Astrocyte (in vitro differentiated cells and primary cell): Measurements from ENCODE around the gene CCDC92B. TPM values are rescaled to one million over a fixed set of nuclear protein-coding genes. Genes with fewer than 3 reads are reported as not detected.

Source experiments
- DNase-seq: peaks from one replicate; pipeline ENCODE4 v3.0.0-alpha.2; 2010; ENCODE audit warnings: low read depth
- FAIRE-seq: peaks from 2 replicates; lab custom pipeline; 2011; peaks lifted over from hg19 to GRCh38; lab: Jason Lieb, UNC
- H2AFZ ChIP-seq: 2 replicates; pipeline ENCODE4 v1.6.0; 2012; ENCODE audit warnings: low read depth, low read length, inconsistent platforms
- H3K27ac ChIP-seq: 2 replicates; pipeline ENCODE4 v1.5.1; 2011; ENCODE audit warnings: low read depth, low read length, inconsistent platforms
- H3K27me3 ChIP-seq: 2 replicates; pipeline ENCODE4 v1.6.0; 2011; ENCODE audit warnings: low read length, inconsistent platforms; ENCODE audit not compliant: insufficient read depth
- H3K36me3 ChIP-seq: 2 replicates; pipeline ENCODE4 v1.5.1; 2011; ENCODE audit warnings: low read length, inconsistent platforms; ENCODE audit not compliant: insufficient read depth
- H3K4me1 ChIP-seq: 2 replicates; pipeline ENCODE4 v1.5.1; 2011; ENCODE audit warnings: low read length, inconsistent platforms; ENCODE audit not compliant: insufficient read depth
- H3K4me2 ChIP-seq: 2 replicates; pipeline ENCODE4 v1.6.0; 2012; ENCODE audit warnings: low read length, inconsistent platforms
- H3K4me3 ChIP-seq: 2 replicates; pipeline ENCODE4 v1.5.1; 2011; ENCODE audit warnings: low read depth, mild to moderate bottlenecking, low read length, inconsistent platforms; ENCODE audit not compliant: insufficient read depth
- H3K79me2 ChIP-seq: 2 replicates; pipeline ENCODE4 v1.6.0; 2012; ENCODE audit warnings: mild to moderate bottlenecking, low read length, inconsistent platforms; ENCODE audit not compliant: insufficient read depth
- H3K9ac ChIP-seq: 2 replicates; pipeline ENCODE4 v1.6.0; 2012; ENCODE audit warnings: mild to moderate bottlenecking, low read length, inconsistent platforms
- H3K9me3 ChIP-seq: 2 replicates; pipeline ENCODE4 v1.5.1; 2012; ENCODE audit warnings: low read depth, mild to moderate bottlenecking, low read length, inconsistent platforms; ENCODE audit not compliant: insufficient read depth
- H4K20me1 ChIP-seq: 2 replicates; pipeline ENCODE4 v1.6.0; 2012; ENCODE audit warnings: low read length, inconsistent platforms; ENCODE audit not compliant: insufficient read depth
- H3K27ac Mint-ChIP-seq: one replicate; pipeline ENCODE4 v1.8.0; 2021; ENCODE audit warnings: mild to moderate bottlenecking, mixed read lengths; ENCODE audit not compliant: unreplicated experiment
- H3K27me3 Mint-ChIP-seq: one replicate; pipeline ENCODE4 v1.8.0; 2021; ENCODE audit warnings: low read depth, mixed read lengths; ENCODE audit not compliant: unreplicated experiment
- H3K36me3 Mint-ChIP-seq: one replicate; pipeline ENCODE4 v1.8.0; 2021; ENCODE audit warnings: low read depth, mixed read lengths; ENCODE audit not compliant: unreplicated experiment
- H3K4me1 Mint-ChIP-seq: one replicate; pipeline ENCODE4 v1.8.0; 2021; ENCODE audit warnings: low read depth, mixed read lengths; ENCODE audit not compliant: unreplicated experiment
- H3K4me3 Mint-ChIP-seq: one replicate; pipeline ENCODE4 v1.8.0; 2021; ENCODE audit warnings: mild to moderate bottlenecking, moderate library complexity, mixed read lengths; ENCODE audit not compliant: unreplicated experiment
- H3K9me3 Mint-ChIP-seq: one replicate; pipeline ENCODE4 v1.8.0; 2021; ENCODE audit warnings: mild to moderate bottlenecking, mixed read lengths; ENCODE audit not compliant: unreplicated experiment
- CTCF ChIP-seq: IDR thresholded peaks from 2 replicates; pipeline ENCODE4 v1.5.1; 2011; ENCODE audit warnings: low read depth, mild to moderate bottlenecking, inconsistent platforms, low read length, moderate library complexity; ENCODE audit not compliant: insufficient read depth
- EZH2 ChIP-seq: IDR thresholded peaks from 2 replicates; pipeline ENCODE4 v1.6.1; 2012; ENCODE audit warnings: mild to moderate bottlenecking, low read length, inconsistent platforms; ENCODE audit not compliant: insufficient read depth
- total RNA-seq: library from RNA; stranded (reverse); gene quantifications from 2 replicates; pipeline ENCODE4 v1.2.1, GENCODE V29; 2021

CCDC92B gene
- total RNA-seq, 1 donor from 2014 or later: 0.36 TPM

- Histone ChIP-seq H2AFZ (peak overlapping the region; percentile 52), H3K36me3 (no peaks in the 10 kb centered on the region), H3K27ac (no peak overlapping the region), H3K79me2 (no peaks in the 10 kb centered on the region), H3K27me3 (peaks cover 16% of the 10 kb centered on the region), H3K4me3 (no peak overlapping the region), H3K4me1 (no peaks in the 10 kb centered on the region), H3K4me2 (peak overlapping the region; percentile 41), H3K9me3 (no peaks in the 10 kb centered on the region), H4K20me1 (no peaks in the 10 kb centered on the region), H3K9ac (no peak overlapping the region)
- TF ChIP-seq CTCF: no peak
- no peak for TF ChIP-seq EZH2
- DNase-seq: no peak
- H3K27me3 Mint-ChIP-seq: peaks cover 43% of the 10 kb centered on the region
- no peaks in the 10 kb centered on the region for H3K36me3 Mint-ChIP-seq
- H3K4me1 Mint-ChIP-seq: no peaks in the 10 kb centered on the region
- FAIRE-seq: no peak
- H3K4me3 Mint-ChIP-seq: no peak overlapping the region
- peaks cover 2% of the 10 kb centered on the region for H3K9me3 Mint-ChIP-seq
- no peak overlapping the region for H3K27ac Mint-ChIP-seq
These were observed 25.3 kb downstream of the CCDC92B start for GRCh38 chr17:2723997-2724783.

GRCh38 chr17:2723505-2723996 lies 25.9 kb downstream of the CCDC92B start:
- Mint-ChIP-seq H3K27ac (no peak overlapping the region), H3K9me3 (peaks cover 2% of the 10 kb centered on the region), H3K27me3 (peaks cover 43% of the 10 kb centered on the region), H3K4me1 (no peaks in the 10 kb centered on the region), H3K4me3 (no peak overlapping the region), H3K36me3 (no peaks in the 10 kb centered on the region)
- Histone ChIP-seq H3K27ac (no peak overlapping the region), H4K20me1 (no peaks in the 10 kb centered on the region), H3K79me2 (no peaks in the 10 kb centered on the region), H3K4me1 (no peaks in the 10 kb centered on the region), H3K9me3 (no peaks in the 10 kb centered on the region), H2AFZ (no peak overlapping the region), H3K4me3 (no peak overlapping the region), H3K27me3 (peaks cover 16% of the 10 kb centered on the region), H3K36me3 (no peaks in the 10 kb centered on the region), H3K9ac (no peak overlapping the region), H3K4me2 (no peak overlapping the region)
- peak; percentile 25 for TF ChIP-seq EZH2
- no peak for TF ChIP-seq CTCF
- FAIRE-seq: no peak
- no peak for DNase-seq

- Histone ChIP-seq H3K27me3 (peaks cover 16% of the 10 kb centered on the region), H3K36me3 (no peaks in the 10 kb centered on the region), H3K27ac (no peak overlapping the region), H3K9me3 (no peaks in the 10 kb centered on the region), H3K4me1 (no peaks in the 10 kb centered on the region), H4K20me1 (no peaks in the 10 kb centered on the region), H3K4me2 (no peak overlapping the region), H3K9ac (no peak overlapping the region), H2AFZ (no peak overlapping the region), H3K79me2 (no peaks in the 10 kb centered on the region), H3K4me3 (no peak overlapping the region)
- Mint-ChIP-seq H3K27me3 (peaks cover 46% of the 10 kb centered on the region), H3K4me1 (no peaks in the 10 kb centered on the region), H3K36me3 (no peaks in the 10 kb centered on the region), H3K9me3 (peaks cover 4% of the 10 kb centered on the region), H3K27ac (no peak overlapping the region), H3K4me3 (no peak overlapping the region)
- DNase-seq (no peak), FAIRE-seq (no peak)
- TF ChIP-seq CTCF (no peak), EZH2 (no peak)
These were observed 26.8 kb downstream of the CCDC92B start for GRCh38 chr17:2722611-2723010.
